Activated naive CD4-positive, alpha-beta T cell treated with anti-CD3 and anti-CD28 coated beads, Interleukin-2, amount 10 ng/mL, durations not matched to agents 7 days and 5 days (primary cell): Measurements from ENCODE around the gene SLC39A2.
"Not testable (repeated sequence)": the region's sequence is repeated elsewhere in the genome, so short reads cannot be mapped to it uniquely, and the experiment has no call there.

Experiments
- CTCF ChIA-PET: fragments of 350-600 bp; sonication (Branson Sonifier 250); formaldehyde crosslinking; loops from one replicate; lab custom pipeline; 2021; ENCODE audit warnings: antibody characterized with exemption; lab: Charles Lee
- DNase-seq: peaks from one replicate; pipeline ENCODE4 v3.0.0-alpha.2; 2020
- H3K27ac Mint-ChIP-seq: one replicate; pipeline ENCODE4 v1.8.0; 2021; ENCODE audit warnings: mild to moderate bottlenecking, moderate library complexity, mixed read lengths
- H3K27me3 Mint-ChIP-seq: one replicate; pipeline ENCODE4 v1.8.0; 2021; ENCODE audit warnings: mild to moderate bottlenecking, mixed read lengths
- H3K36me3 Mint-ChIP-seq: one replicate; pipeline ENCODE4 v1.8.0; 2021; ENCODE audit warnings: mixed read lengths
- H3K4me1 Mint-ChIP-seq: one replicate; pipeline ENCODE4 v1.8.0; 2021; ENCODE audit warnings: mixed read lengths
- H3K4me3 Mint-ChIP-seq: one replicate; pipeline ENCODE4 v1.8.0; 2021; ENCODE audit warnings: mild to moderate bottlenecking, moderate library complexity, mixed read lengths
- H3K9me3 Mint-ChIP-seq: one replicate; pipeline ENCODE4 v1.8.0; 2021; ENCODE audit warnings: mixed read lengths

The SLC39A2 gene

GRCh38 chr14:20998674-20999366 lies at the start of gene SLC39A2:
TSS of gene SLC39A2 (plus strand) at chr14:20999293. CDS start at chr14:20999447, 154 bp downstream.
- Mint-ChIP-seq H3K4me3 (no peak within 1 kb of the TSS), H3K27ac (peak within 1 kb of the TSS; percentile 50), H3K36me3 (peaks cover 34% of the 10 kb centered on the region), H3K27me3 (peaks cover 2% of the 10 kb centered on the region), H3K9me3 (no peaks in the 10 kb centered on the region), H3K4me1 (peaks cover 28% of the 10 kb centered on the region)
- CTCF ChIA-PET: interaction anchor here (0.9 to 12.8 kb wide), 2 partner anchors 13 to 42 kb away, joined by 3 to 107 read pairs; no protein-coding TSS in a partner anchor
- no peak for DNase-seq

- H3K36me3 Mint-ChIP-seq, DNase-seq, H3K9me3 Mint-ChIP-seq, H3K27ac Mint-ChIP-seq, H3K4me3 Mint-ChIP-seq: not testable (repeated sequence)
- Mint-ChIP-seq H3K27me3 (peaks cover 18% of the 10 kb centered on the region), H3K4me1 (peaks cover 16% of the 10 kb centered on the region)
- CTCF ChIA-PET: interaction anchor here (3.0 kb wide), 1 partner anchor 16 kb away, joined by 13 read pairs; no protein-coding TSS in a partner anchor
Observed at GRCh38 chr14:20954736-20955537, 44.2 kb upstream of the SLC39A2 start, which contains the start of gene RNASE2. TSS of gene RNASE2 (plus strand) at chr14:20955487. CDS start at chr14:20955772, 285 bp downstream.

- CTCF ChIA-PET: interaction anchor here (0.9 to 3.0 kb wide), 2 partner anchors 15 to 82 kb away, joined by 3 to 13 read pairs; no protein-coding TSS in a partner anchor
- not testable (repeated sequence) for H3K27ac Mint-ChIP-seq, H3K36me3 Mint-ChIP-seq, H3K4me3 Mint-ChIP-seq, DNase-seq, H3K9me3 Mint-ChIP-seq
- Mint-ChIP-seq H3K4me1 (peaks cover 19% of the 10 kb centered on the region), H3K27me3 (peaks cover 16% of the 10 kb centered on the region)
Observed at GRCh38 chr14:20955538-20955873, 43.6 kb upstream of the SLC39A2 start.

GRCh38 chr14:20956376-20956976 lies 42.6 kb upstream of the SLC39A2 start:
- no peaks in the 10 kb centered on the region for H3K9me3 Mint-ChIP-seq
- H3K27ac Mint-ChIP-seq: no peak overlapping the region
- H3K36me3 Mint-ChIP-seq: no peaks in the 10 kb centered on the region
- peaks cover 16% of the 10 kb centered on the region for H3K27me3 Mint-ChIP-seq
- DNase-seq: no peak
- no peak overlapping the region for H3K4me3 Mint-ChIP-seq
- H3K4me1 Mint-ChIP-seq: peaks cover 28% of the 10 kb centered on the region
- CTCF ChIA-PET: interaction anchor here (0.9 to 3.0 kb wide), 3 partner anchors 14 to 97 kb away, joined by 3 to 13 read pairs (median 4); no protein-coding TSS in a partner anchor

GRCh38 chr14:20958946-20959345 lies 40.1 kb upstream of the SLC39A2 start:
- not testable (repeated sequence) for DNase-seq, H3K36me3 Mint-ChIP-seq, H3K27ac Mint-ChIP-seq, H3K4me3 Mint-ChIP-seq, H3K9me3 Mint-ChIP-seq
- Mint-ChIP-seq H3K4me1 (peaks cover 31% of the 10 kb centered on the region), H3K27me3 (peaks cover 17% of the 10 kb centered on the region)
- CTCF ChIA-PET: interaction anchor here (2.9 kb wide), 1 partner anchor 12 kb away, joined by 17 read pairs; no protein-coding TSS in a partner anchor

- DNase-seq: no peak
- Mint-ChIP-seq H3K4me3 (no peak overlapping the region), H3K9me3 (no peaks in the 10 kb centered on the region), H3K4me1 (peaks cover 16% of the 10 kb centered on the region), H3K36me3 (no peaks in the 10 kb centered on the region), H3K27me3 (peaks cover 70% of the 10 kb centered on the region), H3K27ac (no peak overlapping the region)
- CTCF ChIA-PET: interaction anchor here (0.7 to 3.5 kb wide), 5 partner anchors 14 to 209 kb away, joined by 3 to 57 read pairs (median 13); partner anchors contain the start of gene RNASE2
Observed at GRCh38 chr14:20969336-20969735, 29.8 kb upstream of the SLC39A2 start.

- DNase-seq: no peak
- peaks cover 63% of the 10 kb centered on the region for H3K27me3 Mint-ChIP-seq
- no peaks in the 10 kb centered on the region for H3K36me3 Mint-ChIP-seq
- peak overlapping the region; percentile 84 for H3K4me3 Mint-ChIP-seq
- CTCF ChIA-PET: interaction anchor here (0.6 to 3.5 kb wide), 30 partner anchors 8 to 1796 kb away, joined by 3 to 57 read pairs (median 6); partner anchors contain the start of genes OXA1L, RNASE2 and RNASE4
- peaks cover 16% of the 10 kb centered on the region for H3K4me1 Mint-ChIP-seq
- no peaks in the 10 kb centered on the region for H3K9me3 Mint-ChIP-seq
- H3K27ac Mint-ChIP-seq: no peak overlapping the region
Observed at GRCh38 chr14:20970647-20970982, 28.5 kb upstream of the SLC39A2 start.

GRCh38 chr14:20970983-20971704 lies 27.9 kb upstream of the SLC39A2 start:
- peak overlapping the region; percentile 84 for H3K4me3 Mint-ChIP-seq
- DNase-seq: peak; percentile 84
- CTCF ChIA-PET: interaction anchor here (0.6 to 3.5 kb wide), 34 partner anchors 8 to 1796 kb away, joined by 3 to 57 read pairs (median 5); partner anchors contain the start of genes OXA1L, RNASE2 and RNASE4
- peak overlapping the region; percentile 39 for H3K27ac Mint-ChIP-seq
- no peaks in the 10 kb centered on the region for H3K36me3 Mint-ChIP-seq
- peaks cover 16% of the 10 kb centered on the region for H3K4me1 Mint-ChIP-seq
- peaks cover 58% of the 10 kb centered on the region for H3K27me3 Mint-ChIP-seq
- H3K9me3 Mint-ChIP-seq: no peaks in the 10 kb centered on the region

- CTCF ChIA-PET: interaction anchor here (0.6 to 3.5 kb wide), 27 partner anchors 7 to 280 kb away, joined by 3 to 57 read pairs (median 7); partner anchors contain the start of gene RNASE2
- no peak for DNase-seq
- Mint-ChIP-seq H3K36me3 (no peaks in the 10 kb centered on the region), H3K4me3 (peak overlapping the region; percentile 84), H3K4me1 (peaks cover 16% of the 10 kb centered on the region), H3K27me3 (peaks cover 55% of the 10 kb centered on the region), H3K9me3 (no peaks in the 10 kb centered on the region), H3K27ac (no peak overlapping the region)
Observed at GRCh38 chr14:20971705-20972021, 27.4 kb upstream of the SLC39A2 start.

- Mint-ChIP-seq H3K27me3 (peaks cover 45% of the 10 kb centered on the region), H3K9me3 (no peaks in the 10 kb centered on the region), H3K4me1 (peaks cover 16% of the 10 kb centered on the region), H3K36me3 (no peaks in the 10 kb centered on the region), H3K27ac (no peak overlapping the region), H3K4me3 (no peak overlapping the region)
- CTCF ChIA-PET: interaction anchor here (0.8 to 2.8 kb wide), 7 partner anchors 10 to 131 kb away, joined by 3 to 10 read pairs (median 4); no protein-coding TSS in a partner anchor
- DNase-seq: no peak
Observed at GRCh38 chr14:20973501-20973900, 25.6 kb upstream of the SLC39A2 start.

- CTCF ChIA-PET: no interaction called here
Observed at GRCh38 chr14:20976291-20976690, 22.8 kb upstream of the SLC39A2 start.

GRCh38 chr14:20978687-20979086 lies 20.4 kb upstream of the SLC39A2 start:
- CTCF ChIA-PET: interaction anchor here (0.7 kb wide), 2 partner anchors 8 to 13 kb away, joined by 3 read pairs; no protein-coding TSS in a partner anchor
- Mint-ChIP-seq H3K27ac (no peak overlapping the region), H3K4me1 (no peaks in the 10 kb centered on the region), H3K4me3 (no peak overlapping the region), H3K27me3 (peaks cover 30% of the 10 kb centered on the region), H3K36me3 (no peaks in the 10 kb centered on the region), H3K9me3 (no peaks in the 10 kb centered on the region)
- DNase-seq: no peak

More at GRCh38 chr14:20976291-20976690, 22.8 kb upstream of the SLC39A2 start:
- no peak overlapping the region for H3K27ac Mint-ChIP-seq
- peaks cover 7% of the 10 kb centered on the region for H3K4me1 Mint-ChIP-seq
- H3K36me3 Mint-ChIP-seq: no peaks in the 10 kb centered on the region
- no peak overlapping the region for H3K4me3 Mint-ChIP-seq
- no peak for DNase-seq
- peaks cover 40% of the 10 kb centered on the region for H3K27me3 Mint-ChIP-seq
- H3K9me3 Mint-ChIP-seq: no peaks in the 10 kb centered on the region

GRCh38 chr14:20980906-20981305 lies 18.2 kb upstream of the SLC39A2 start:
- Mint-ChIP-seq H3K36me3 (no peaks in the 10 kb centered on the region), H3K27me3 (peaks cover 30% of the 10 kb centered on the region), H3K4me3 (no peak overlapping the region), H3K27ac (no peak overlapping the region), H3K9me3 (no peaks in the 10 kb centered on the region), H3K4me1 (peaks cover 4% of the 10 kb centered on the region)
- CTCF ChIA-PET: interaction anchor here (0.9 to 2.0 kb wide), 2 partner anchors 10 to 115 kb away, joined by 3 to 13 read pairs; no protein-coding TSS in a partner anchor
- no peak for DNase-seq
